Epithelial cell of proximal tubule (primary cell): ENCODE data around the gene TNPO1. TPM values are rescaled to one million over a fixed set of nuclear protein-coding genes. Genes with fewer than 3 reads are reported as not detected.

Experiments
- DNase-seq: peaks from one replicate; pipeline ENCODE4 v3.0.0-alpha.2; 2011; ENCODE audit warnings: low read depth
- H3K4me3 ChIP-seq: 2 replicates; pipeline ENCODE4 v1.5.1; 2011; ENCODE audit warnings: low read depth, mild to moderate bottlenecking, low read length
- CTCF ChIP-seq: conservative IDR thresholded peaks from 2 replicates; pipeline ENCODE4 v1.5.1; 2012; ENCODE audit warnings: low read depth, mild to moderate bottlenecking, low read length
- total RNA-seq: library from RNA; depleted of rRNA; stranded (reverse); fragments of >200 nt; gene quantifications from 2 replicates; pipeline ENCODE4 v1.2.3, GENCODE V29; 2015

The TNPO1 gene
- total RNA-seq, 1 donor from 2014 or later: 68.1 TPM

- no peak for TF ChIP-seq CTCF
- no peak for DNase-seq
- peak overlapping the region; percentile 63 for H3K4me3 ChIP-seq
Observed at GRCh38 chr5:72850113-72850512, 33.7 kb downstream of the TNPO1 start.

- DNase-seq: no peak
- no peak overlapping the region for H3K4me3 ChIP-seq
- no peak for TF ChIP-seq CTCF
Observed at GRCh38 chr5:72852356-72852755, 35.9 kb downstream of the TNPO1 start.

GRCh38 chr5:72854419-72854818, 38.0 kb downstream of the TNPO1 start:
- H3K4me3 ChIP-seq: no peak overlapping the region
- TF ChIP-seq CTCF: no peak

GRCh38 chr5:72855821-72856220, 39.4 kb downstream of the TNPO1 start:
- no peak for DNase-seq
- TF ChIP-seq CTCF: no peak
- no peak overlapping the region for H3K4me3 ChIP-seq

More at GRCh38 chr5:72854419-72854818, 38.0 kb downstream of the TNPO1 start:
- DNase-seq: no peak

- H3K4me3 ChIP-seq: no peak overlapping the region
- TF ChIP-seq CTCF: no peak
- no peak for DNase-seq
Observed at GRCh38 chr5:72857396-72857795, 40.9 kb downstream of the TNPO1 start.

GRCh38 chr5:72859127-72859526, 42.7 kb downstream of the TNPO1 start:
- no peak for TF ChIP-seq CTCF
- no peak for DNase-seq
- no peak overlapping the region for H3K4me3 ChIP-seq

GRCh38 chr5:72860499-72860898, 44.0 kb downstream of the TNPO1 start:
- DNase-seq: no peak
- TF ChIP-seq CTCF: no peak
- no peak overlapping the region for H3K4me3 ChIP-seq
